Hepatocyte (in vitro differentiated cells): ENCODE results near the gene STRIP1.

ENCODE experiments used
- CTCF ChIP-seq: fragments of 200-600 bp; sonication (generic); IDR thresholded peaks from 2 replicates; pipeline ENCODE4 v1.5.1; 2016; ENCODE audit warnings: antibody characterized with exemption, mild to moderate bottlenecking; ENCODE audit not compliant: poor library complexity
- EZH2 ChIP-seq: fragments of 200-600 bp; sonication (generic); IDR thresholded peaks from 2 replicates; pipeline ENCODE4 v1.6.1; 2016; ENCODE audit warnings: antibody characterized with exemption, mild to moderate bottlenecking, borderline replicate concordance
- EZH2phosphoT487 ChIP-seq: fragments of 200-600 bp; sonication (generic); IDR thresholded peaks from one replicate; pipeline ENCODE4 v1.6.1; 2018; ENCODE audit warnings: antibody characterized with exemption, mild to moderate bottlenecking, low read depth, moderate library complexity; ENCODE audit not compliant: unreplicated experiment, severe bottlenecking

GRCh38 chr1:110060662-110061060 is 26.2 kb downstream of the STRIP1 start:
- no peak for TF ChIP-seq CTCF
- no peak for TF ChIP-seq EZH2
- TF ChIP-seq EZH2phosphoT487 = no peak
